IgD-negative memory B cell (primary cell): ENCODE measurements around the gene CHFR. TPM values are rescaled to one million over a fixed set of nuclear protein-coding genes. Genes with fewer than 3 reads are reported as not detected.
"Not testable (repeated sequence)": the region's sequence is repeated elsewhere in the genome, so short reads cannot be mapped to it uniquely, and the experiment has no call there.

Experiments
- H3K27ac Mint-ChIP-seq, 3 donors: one replicate each; pipeline ENCODE4 v1.8.0; 2020 to 2022; ENCODE audit warnings: mild to moderate bottlenecking in 3 of 3, mixed read lengths in 3 of 3, moderate library complexity in 1 of 3
- H3K27me3 Mint-ChIP-seq: one replicate; pipeline ENCODE4 v1.8.0; 2021; ENCODE audit warnings: mixed read lengths
- H3K36me3 Mint-ChIP-seq: one replicate; pipeline ENCODE4 v1.8.0; 2020; ENCODE audit warnings: mild to moderate bottlenecking, mixed read lengths
- H3K4me1 Mint-ChIP-seq, 3 donors: one replicate each; pipeline ENCODE4 v1.8.0; 2020 to 2022; ENCODE audit warnings: mixed read lengths in 3 of 3, mild to moderate bottlenecking in 1 of 3
- H3K4me3 Mint-ChIP-seq, 4 donors: one replicate each; pipeline ENCODE4 v1.8.0; 2020 to 2022; ENCODE audit warnings: mild to moderate bottlenecking in 4 of 4, mixed read lengths in 4 of 4, moderate library complexity in 3 of 4
- H3K9me3 Mint-ChIP-seq, 3 donors: one replicate each; pipeline ENCODE4 v1.8.0; 2020 to 2021; ENCODE audit warnings: mixed read lengths in 3 of 3, mild to moderate bottlenecking in 1 of 3
- polyA plus RNA-seq: library from polyadenylated mRNA; unstranded; fragments of 300-500 nt; fragmentation: Illumina TruSeq; gene quantifications from one replicate; pipeline ENCODE4 v1.2.3, GENCODE V29; 2021

Gene CHFR
- polyA plus RNA-seq, 1 donor from 2014 or later: 24.3 TPM

DNA sequence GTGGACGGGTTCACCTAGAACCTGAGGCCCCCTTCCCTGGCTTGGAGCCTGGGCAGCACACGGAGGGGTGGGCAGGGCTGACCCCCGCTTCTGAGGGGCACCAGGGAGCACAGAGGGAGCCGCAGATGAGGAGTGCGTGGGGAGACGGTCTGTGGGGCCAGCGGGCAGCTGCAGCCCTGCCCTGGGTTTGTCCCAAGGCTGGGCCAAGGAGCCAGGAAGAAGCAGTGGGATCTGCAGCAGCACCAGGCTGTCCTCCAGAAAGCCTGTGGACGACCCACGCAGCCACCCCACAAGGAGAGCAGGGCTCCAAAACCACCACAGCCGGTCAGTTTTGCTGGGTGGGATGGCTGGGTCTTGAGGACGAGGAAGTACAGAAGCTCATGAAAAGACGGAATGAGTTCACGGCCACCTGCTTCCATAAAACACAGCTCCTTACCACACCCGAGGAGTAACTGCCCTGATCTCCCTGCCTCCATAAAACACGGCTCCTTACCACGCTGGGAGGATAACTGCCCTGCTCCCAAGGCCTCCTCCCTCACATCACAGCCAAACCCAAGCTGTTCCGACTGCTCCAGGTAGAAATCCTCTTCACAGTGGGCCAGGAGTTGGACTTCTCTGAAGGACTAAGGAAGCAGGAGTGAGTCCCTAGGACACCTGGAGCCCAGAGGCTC lies 48.9 kb downstream of the CHFR start:
- Mint-ChIP-seq H3K9me3 (no peaks in the 10 kb centered on the region), H3K4me1 (peaks cover 0 to 14% (median 6%) of the 10 kb centered on the region in 3 donors), H3K27ac (peak overlapping the region in 1 of 3 donors; percentile 45), H3K4me3 (no peak overlapping the region), H3K27me3 (no peaks in the 10 kb centered on the region), H3K36me3 (no peaks in the 10 kb centered on the region)

- Mint-ChIP-seq H3K36me3 (no peaks in the 10 kb centered on the region), H3K9me3 (no peaks in the 10 kb centered on the region), H3K4me3 (no peak overlapping the region), H3K27ac (no peak overlapping the region), H3K27me3 (no peaks in the 10 kb centered on the region), H3K4me1 (peaks cover 0 to 14% (median 6%) of the 10 kb centered on the region in 3 donors)
These were observed 49.6 kb downstream of the CHFR start for GRCh38 chr12:132837693-132838409.

DNA sequence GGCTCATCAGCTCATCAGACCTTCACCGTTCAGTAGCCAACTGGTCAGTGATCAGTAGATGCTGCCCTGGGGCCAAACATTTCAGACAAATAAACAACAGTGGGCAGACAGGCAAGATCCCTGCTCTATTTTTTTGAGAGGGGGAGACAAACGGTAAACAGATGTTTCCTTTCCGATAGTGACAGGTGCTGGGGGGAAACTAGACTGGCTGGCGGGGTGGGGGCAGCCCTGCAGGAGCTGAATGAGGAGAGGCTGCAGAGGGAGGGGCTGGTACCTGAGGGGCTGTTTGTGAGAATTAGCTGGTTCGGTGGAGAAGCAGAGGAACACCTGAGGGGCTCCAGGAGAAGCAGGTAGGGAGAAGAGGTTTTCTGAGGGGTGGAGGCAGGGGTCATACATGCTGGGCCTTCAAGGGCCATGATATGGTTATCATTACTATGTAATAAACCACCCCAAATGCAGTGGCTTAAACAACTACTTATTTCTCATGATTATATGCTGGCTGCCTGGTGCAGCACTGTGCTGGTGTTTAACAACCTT lies 50.5 kb downstream of the CHFR start:
- no peaks in the 10 kb centered on the region for H3K27me3 Mint-ChIP-seq
- peak overlapping the region; percentile 25 to 72 (median 52) for H3K4me3 Mint-ChIP-seq
- no peaks in the 10 kb centered on the region for H3K9me3 Mint-ChIP-seq
- H3K4me1 Mint-ChIP-seq: peaks cover 0 to 14% (median 6%) of the 10 kb centered on the region in 3 donors
- H3K27ac Mint-ChIP-seq: peak overlapping the region; percentile 27 to 65 (median 39)
- H3K36me3 Mint-ChIP-seq: no peaks in the 10 kb centered on the region

DNA sequence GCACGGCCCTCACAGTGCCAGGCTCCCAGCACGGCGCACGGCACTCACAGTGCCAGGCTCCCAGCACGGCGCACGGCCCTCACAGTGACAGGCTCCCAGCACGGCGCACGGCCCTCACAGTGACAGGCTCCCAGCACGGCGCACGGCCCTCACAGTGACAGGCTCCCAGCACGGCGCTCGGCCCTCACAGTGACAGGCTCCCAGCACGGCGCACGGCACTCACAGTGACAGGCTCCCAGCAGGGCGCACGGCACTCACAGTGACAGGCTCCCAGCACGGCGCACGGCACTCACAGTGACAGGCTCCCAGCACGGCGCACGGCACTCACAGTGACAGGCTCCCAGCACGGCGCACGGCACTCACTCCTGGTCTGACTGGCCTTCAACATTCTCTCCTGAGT lies 51.2 kb downstream of the CHFR start:
- peak overlapping the region in 1 of 3 donors; percentile 39 for H3K27ac Mint-ChIP-seq
- H3K36me3 Mint-ChIP-seq, H3K9me3 Mint-ChIP-seq, H3K27me3 Mint-ChIP-seq: not testable (repeated sequence)
- peak overlapping the region; percentile 25 to 72 (median 60) for H3K4me3 Mint-ChIP-seq
- H3K4me1 Mint-ChIP-seq: peaks cover 0 to 14% (median 6%) of the 10 kb centered on the region in 3 donors

- peak overlapping the region in 1 of 4 donors; percentile 63 for H3K4me3 Mint-ChIP-seq
- H3K9me3 Mint-ChIP-seq: no peaks in the 10 kb centered on the region
- peaks cover 0 to 14% (median 6%) of the 10 kb centered on the region in 3 donors for H3K4me1 Mint-ChIP-seq
- peak overlapping the region in 2 of 3 donors; percentile 57 to 70 for H3K27ac Mint-ChIP-seq
- H3K36me3 Mint-ChIP-seq: no peaks in the 10 kb centered on the region
- no peaks in the 10 kb centered on the region for H3K27me3 Mint-ChIP-seq
These were observed 52.1 kb downstream of the CHFR start for GRCh38 chr12:132835076-132836025.

- no peaks in the 10 kb centered on the region for H3K27me3 Mint-ChIP-seq
- H3K27ac Mint-ChIP-seq: peak overlapping the region in 2 of 3 donors; percentile 34 to 57
- H3K4me1 Mint-ChIP-seq: peaks cover 5 to 14% (median 11%) of the 10 kb centered on the region in 3 donors
- peak overlapping the region in 1 of 4 donors; percentile 21 for H3K4me3 Mint-ChIP-seq
- H3K9me3 Mint-ChIP-seq: no peaks in the 10 kb centered on the region
- no peaks in the 10 kb centered on the region for H3K36me3 Mint-ChIP-seq
These were observed 53.2 kb downstream of the CHFR start for GRCh38 chr12:132834181-132834711.

GRCh38 chr12:132833341-132833740 lies 54.1 kb downstream of the CHFR start:
- Mint-ChIP-seq H3K4me3 (no peak overlapping the region), H3K27ac (peak overlapping the region; percentile 4 to 67 (median 60)), H3K36me3 (no peaks in the 10 kb centered on the region), H3K27me3 (no peaks in the 10 kb centered on the region), H3K4me1 (peaks cover 11 to 16% (median 11%) of the 10 kb centered on the region in 3 donors), H3K9me3 (no peaks in the 10 kb centered on the region)

DNA sequence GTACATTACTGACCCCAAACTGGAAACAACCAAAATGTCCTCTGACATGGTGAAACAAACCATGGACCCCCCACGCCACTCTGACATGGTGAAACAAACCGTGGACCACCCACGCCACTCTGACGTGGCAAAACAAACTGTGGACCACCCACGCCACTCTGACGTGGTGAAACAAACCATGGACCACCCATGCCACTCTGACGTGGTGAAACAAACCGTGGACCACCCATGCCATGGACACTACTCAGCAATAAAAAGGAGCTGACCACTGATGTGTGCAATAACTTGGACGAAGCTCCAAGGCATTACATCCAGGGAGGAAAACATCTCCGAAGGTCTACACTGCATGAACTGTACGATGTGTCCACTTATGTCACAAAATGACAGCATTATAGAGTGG lies 55.6 kb downstream of the CHFR start:
- H3K27ac Mint-ChIP-seq: peak overlapping the region in 1 of 3 donors; percentile 65
- peaks cover 11 to 24% (median 22%) of the 10 kb centered on the region in 3 donors for H3K4me1 Mint-ChIP-seq
- no peaks in the 10 kb centered on the region for H3K36me3 Mint-ChIP-seq
- H3K27me3 Mint-ChIP-seq: no peaks in the 10 kb centered on the region
- no peaks in the 10 kb centered on the region for H3K9me3 Mint-ChIP-seq
- no peak overlapping the region for H3K4me3 Mint-ChIP-seq

DNA sequence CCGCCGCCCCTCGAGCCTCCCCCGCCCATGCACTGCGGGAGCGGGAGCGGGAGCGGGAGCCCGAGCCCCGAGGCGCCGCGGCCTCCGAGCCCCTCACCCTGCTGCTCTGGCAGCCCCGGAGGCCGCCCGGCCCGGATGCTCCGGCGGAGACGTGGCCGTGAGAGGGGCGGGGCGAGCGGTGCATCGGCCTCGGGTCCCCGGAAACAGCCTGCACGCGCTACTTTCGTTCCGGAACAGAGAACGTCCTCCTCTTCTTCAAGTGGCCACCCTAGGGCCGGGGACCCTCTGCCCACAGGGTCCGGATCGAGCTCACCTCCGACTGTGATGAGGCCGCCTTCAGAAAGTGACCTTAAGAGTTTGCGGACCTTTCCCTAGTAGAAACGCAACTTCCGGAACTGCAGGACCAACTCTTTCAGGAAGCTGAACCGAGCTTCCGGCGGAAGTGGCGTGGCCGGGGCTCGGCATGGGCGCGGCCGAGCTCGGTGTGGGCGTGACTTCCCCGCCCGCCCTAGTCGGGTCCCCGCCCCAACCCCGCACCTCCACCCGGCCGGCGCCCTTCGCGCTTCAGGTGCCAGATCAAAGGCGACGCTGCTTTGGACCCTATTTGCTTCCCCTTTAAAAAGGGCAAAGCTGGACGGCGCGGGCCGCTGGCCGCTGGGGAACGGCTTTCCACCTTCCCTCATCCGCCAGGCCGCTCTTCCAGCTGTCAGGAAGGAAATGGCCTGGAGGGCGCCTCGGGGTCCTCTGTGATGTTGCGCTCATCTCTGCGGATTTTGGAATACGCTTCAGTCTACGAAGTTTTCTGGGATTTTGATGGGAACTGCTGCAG lies 58.5 kb downstream of the CHFR start, which contains the start of gene GOLGA3:
Gene GOLGA3 (minus strand): TSS at position 164 of the 829 bp plus-strand sequence. CDS start 6,741 bp downstream, outside the sequence.
- Mint-ChIP-seq H3K4me3 (peak within 1 kb of the TSS; percentile 90 to 99 (median 99)), H3K4me1 (peaks cover 16 to 37% (median 24%) of the 10 kb centered on the region in 3 donors), H3K9me3 (no peaks in the 10 kb centered on the region), H3K27ac (peak within 1 kb of the TSS; percentile 100), H3K36me3 (no peaks in the 10 kb centered on the region), H3K27me3 (no peaks in the 10 kb centered on the region)

- Mint-ChIP-seq H3K9me3 (no peaks in the 10 kb centered on the region), H3K27me3 (no peaks in the 10 kb centered on the region), H3K4me3 (peak overlapping the region; percentile 86 to 99 (median 94)), H3K36me3 (no peaks in the 10 kb centered on the region), H3K27ac (peak overlapping the region; percentile 95 to 100 (median 100)), H3K4me1 (peaks cover 16 to 37% (median 24%) of the 10 kb centered on the region in 3 donors)
These were observed 59.4 kb downstream of the CHFR start for GRCh38 chr12:132827763-132828703.

DNA sequence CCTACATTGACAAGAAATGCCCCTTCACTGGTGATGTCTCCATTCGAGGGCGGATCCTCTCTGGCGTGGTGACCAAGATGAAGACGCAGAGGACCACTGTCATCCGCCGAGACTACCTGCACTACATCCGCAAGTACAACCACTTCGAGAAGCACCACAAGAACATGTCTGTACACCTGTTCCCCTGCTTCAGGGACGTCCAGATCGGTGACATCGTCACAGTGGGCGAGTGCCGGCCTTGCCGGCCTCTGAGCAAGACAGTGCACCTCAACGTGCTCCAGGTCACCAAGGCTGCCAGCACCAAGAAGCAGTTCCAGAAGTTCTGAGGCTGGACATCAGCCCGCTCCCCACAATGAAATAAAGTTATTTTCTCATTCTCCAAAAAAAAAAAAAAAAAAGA lies 61.5 kb downstream of the CHFR start:
- no peaks in the 10 kb centered on the region for H3K9me3 Mint-ChIP-seq
- no peaks in the 10 kb centered on the region for H3K27me3 Mint-ChIP-seq
- H3K36me3 Mint-ChIP-seq: no peaks in the 10 kb centered on the region
- H3K4me3 Mint-ChIP-seq: peak overlapping the region in 2 of 4 donors; percentile 43 to 99
- peaks cover 16 to 39% (median 25%) of the 10 kb centered on the region in 3 donors for H3K4me1 Mint-ChIP-seq
- peak overlapping the region in 1 of 3 donors; percentile 100 for H3K27ac Mint-ChIP-seq

DNA sequence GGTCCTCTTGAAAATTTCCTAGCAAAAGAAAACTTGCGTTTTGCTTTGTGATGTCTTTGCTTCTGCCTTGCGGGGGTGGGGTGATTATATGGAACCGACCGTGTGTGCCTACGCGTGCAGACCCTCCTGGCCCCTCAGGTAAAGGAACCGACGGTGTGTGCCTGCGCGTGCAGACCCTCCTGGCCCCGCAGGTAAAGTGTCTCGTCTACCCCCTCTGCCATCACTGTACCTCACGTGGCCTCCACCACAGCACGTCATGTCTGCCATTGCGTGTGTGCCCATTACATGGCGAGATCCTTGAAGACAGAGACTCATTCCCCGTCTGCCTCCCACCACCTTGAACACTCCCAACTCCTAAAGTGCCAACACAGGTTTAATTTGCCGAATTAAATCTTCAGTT lies 62.3 kb downstream of the CHFR start:
- peak overlapping the region in 1 of 3 donors; percentile 100 for H3K27ac Mint-ChIP-seq
- H3K9me3 Mint-ChIP-seq: no peaks in the 10 kb centered on the region
- H3K4me3 Mint-ChIP-seq: peak overlapping the region in 2 of 4 donors; percentile 45 to 70
- no peaks in the 10 kb centered on the region for H3K27me3 Mint-ChIP-seq
- no peaks in the 10 kb centered on the region for H3K36me3 Mint-ChIP-seq
- peaks cover 22 to 43% (median 31%) of the 10 kb centered on the region in 3 donors for H3K4me1 Mint-ChIP-seq
